GM18508 (cell line): Measurements from ENCODE around the gene PIK3C2G.
"Not testable (repeated sequence)": the region's sequence is repeated elsewhere in the genome, so short reads cannot be mapped to it uniquely, and the experiment has no call there.

ENCODE experiments used
- ATAC-seq: cut with Tn5 transposase; IDR thresholded peaks from one replicate; pipeline ENCODE4 v1.9.1; 2021; ENCODE audit warnings: moderate number of reproducible peaks; ENCODE audit not compliant: insufficient read depth, unreplicated experiment

Gene PIK3C2G

DNA sequence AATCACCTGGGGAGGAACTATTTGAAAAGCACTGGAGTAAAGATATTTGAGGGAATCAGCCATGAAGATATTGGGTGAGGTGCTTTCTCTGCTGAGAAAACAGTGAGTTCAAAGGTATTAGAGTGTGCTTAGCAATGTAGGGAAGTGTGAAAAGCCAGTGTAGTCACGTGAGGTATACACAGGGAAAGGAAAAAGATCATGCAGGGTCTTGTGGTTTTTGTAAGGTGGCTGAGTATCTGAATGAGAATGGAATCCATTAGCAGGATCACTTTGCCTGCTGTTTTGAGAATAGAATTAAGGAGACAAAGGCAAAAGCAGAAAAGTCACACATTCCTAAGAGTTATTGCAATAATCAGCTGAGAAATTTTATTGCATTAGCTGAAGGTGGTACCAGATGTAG, 193.0 kb downstream of the PIK3C2G start:
- no peak for ATAC-seq

DNA sequence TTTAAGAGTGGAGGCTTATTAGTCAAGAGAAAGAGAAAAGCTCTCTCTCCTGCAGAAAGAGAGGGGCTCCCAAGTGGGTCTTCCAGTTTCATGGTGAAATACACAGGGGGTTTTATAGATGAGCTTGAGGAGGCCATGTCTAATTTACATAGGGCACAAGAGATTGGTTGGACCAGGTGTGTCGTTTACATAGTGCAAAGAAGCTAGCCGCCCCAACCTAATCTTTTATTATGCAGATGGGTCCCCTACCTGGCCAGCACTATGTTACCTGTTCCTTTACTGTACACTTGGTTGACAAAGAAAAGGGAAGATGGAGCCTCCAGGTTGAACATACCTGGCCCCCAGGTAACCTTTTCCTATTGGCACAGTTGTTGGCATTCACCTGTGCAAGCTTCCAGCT, 195.0 kb downstream of the PIK3C2G start:
- no peak for ATAC-seq

GRCh38 chr12:18457362-18457761, 196.0 kb downstream of the PIK3C2G start:
- no peak for ATAC-seq

GRCh38 chr12:18461758-18462157, 200.4 kb downstream of the PIK3C2G start:
- no peak for ATAC-seq

DNA sequence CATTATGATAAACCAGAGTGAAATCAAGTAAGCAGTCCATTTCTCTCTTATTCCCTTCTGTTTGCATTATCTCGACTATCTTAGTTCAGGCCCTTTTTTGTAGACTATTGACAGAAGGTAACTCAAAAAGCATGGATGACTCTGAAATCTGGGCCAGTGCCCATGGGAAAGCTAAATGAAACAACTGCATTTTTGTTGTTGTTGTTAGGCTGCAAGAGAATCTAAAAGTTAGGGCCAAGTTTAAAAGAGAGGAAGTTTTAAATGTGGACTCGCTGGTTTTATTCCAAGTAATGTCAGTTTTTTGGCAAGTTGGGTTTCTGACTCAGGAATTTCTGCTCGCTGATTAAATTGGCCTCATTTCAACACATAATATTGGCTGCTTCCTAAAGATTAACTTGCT, 201.1 kb downstream of the PIK3C2G start:
- ATAC-seq, result no peak

DNA sequence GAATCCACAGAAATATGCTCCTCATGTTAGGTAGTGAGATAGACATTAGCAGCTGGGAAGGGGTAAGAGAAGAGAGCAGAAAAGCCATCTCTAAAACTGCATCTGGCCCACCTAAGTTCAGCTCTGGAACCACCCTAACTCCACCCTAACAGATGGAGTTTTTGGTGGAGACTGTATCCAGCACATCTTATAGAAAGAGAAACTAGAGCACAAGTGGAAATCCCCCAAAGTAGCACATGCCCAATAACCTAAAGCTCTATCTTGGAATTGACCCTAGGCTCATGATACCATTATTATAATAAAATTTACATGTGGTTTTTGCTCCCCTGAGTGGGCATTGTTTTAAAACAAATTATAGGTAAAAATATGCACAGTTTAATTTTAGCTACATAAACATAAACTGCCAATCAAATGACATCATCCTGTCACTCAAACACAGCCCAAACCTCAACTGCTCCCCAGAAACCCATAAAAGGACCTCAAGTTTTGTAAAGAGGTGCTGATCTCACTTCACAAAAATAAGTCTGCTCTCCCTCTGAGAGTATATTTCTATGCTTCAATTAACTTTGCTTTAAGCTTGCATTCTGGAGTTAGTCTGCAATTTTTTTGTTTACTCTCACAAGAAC, 206.4 kb downstream of the PIK3C2G start:
- no peak for ATAC-seq

- ATAC-seq, result no peak
These were observed 207.1 kb downstream of the PIK3C2G start for GRCh38 chr12:18468246-18469075.

DNA sequence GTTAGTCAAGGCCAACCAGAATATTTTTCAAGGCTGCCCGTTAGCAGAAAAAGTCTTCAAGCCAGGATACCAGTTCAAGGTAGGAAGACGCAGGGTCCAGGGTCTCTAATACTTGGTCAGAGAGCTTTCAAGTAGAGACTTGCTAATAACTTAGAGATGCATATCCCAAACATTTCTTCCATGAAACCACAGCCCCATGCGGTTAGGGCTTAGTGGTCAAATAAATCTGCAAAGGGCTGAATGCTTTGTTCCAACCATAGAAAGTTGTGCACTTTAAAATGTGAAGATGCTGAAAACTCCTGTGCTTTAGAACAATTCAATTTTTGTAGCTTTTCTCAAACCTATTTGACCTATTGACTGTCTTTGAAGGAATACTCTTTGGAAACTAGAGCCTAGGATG, 208.9 kb downstream of the PIK3C2G start:
- no peak for ATAC-seq

DNA sequence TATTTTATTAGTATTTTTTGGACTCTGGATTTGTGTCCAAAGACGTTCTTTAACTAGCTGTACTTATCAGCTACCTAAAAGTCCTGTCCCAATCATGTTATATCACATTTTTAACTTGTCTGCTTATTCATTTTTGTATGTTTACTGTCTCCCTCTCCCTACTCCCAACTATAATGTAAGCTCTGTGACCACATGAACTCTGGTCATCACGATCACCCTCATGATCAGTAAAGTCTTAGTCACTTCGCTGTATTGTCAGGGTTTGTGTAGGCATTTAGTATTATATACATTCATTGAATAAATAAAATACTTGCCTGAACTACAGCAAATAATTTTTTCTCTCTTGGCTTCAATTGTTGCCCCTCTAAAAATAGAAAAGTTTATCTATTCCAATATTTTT, 211.0 kb downstream of the PIK3C2G start:
- no peak for ATAC-seq

DNA sequence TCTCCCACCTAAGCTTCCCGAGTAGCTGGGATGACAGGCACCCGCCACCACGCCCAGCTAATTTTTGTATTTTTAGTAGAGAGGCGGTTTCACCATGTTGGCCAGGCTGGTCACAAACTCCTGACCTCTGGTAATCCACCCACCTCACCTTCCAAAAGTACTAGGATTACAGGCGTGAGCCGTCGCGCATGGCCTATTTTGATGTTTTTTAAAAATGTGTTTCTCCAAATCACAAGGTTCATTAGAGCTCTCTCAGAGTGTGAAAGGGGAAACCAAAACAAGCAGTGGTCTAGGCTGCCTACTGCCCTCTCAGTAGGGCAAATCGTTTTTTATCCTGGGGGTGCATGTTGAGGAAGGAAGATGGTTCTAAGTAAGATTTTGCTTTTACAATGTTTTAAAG, 211.5 kb downstream of the PIK3C2G start:
- ATAC-seq, result no peak

DNA sequence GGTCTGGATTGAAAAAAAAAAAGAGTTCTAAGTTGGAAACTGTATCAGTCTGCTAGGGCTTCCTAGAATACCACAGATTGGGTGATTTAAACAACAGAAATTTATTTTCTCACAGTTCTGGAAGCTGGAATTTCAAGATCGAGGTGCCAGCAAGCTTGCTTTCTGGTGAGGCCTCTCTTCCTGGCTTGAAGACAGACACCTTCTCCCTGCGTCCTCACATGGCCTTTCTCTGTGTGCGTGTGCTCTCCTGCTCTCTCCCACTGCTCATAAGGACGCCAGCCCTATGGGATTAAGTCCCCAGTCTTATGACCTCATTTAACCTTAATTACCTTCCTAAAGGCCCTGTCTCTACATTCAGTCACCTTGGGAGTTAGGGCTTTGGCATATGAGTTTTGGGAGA, 215.5 kb downstream of the PIK3C2G start:
- no peak for ATAC-seq

DNA sequence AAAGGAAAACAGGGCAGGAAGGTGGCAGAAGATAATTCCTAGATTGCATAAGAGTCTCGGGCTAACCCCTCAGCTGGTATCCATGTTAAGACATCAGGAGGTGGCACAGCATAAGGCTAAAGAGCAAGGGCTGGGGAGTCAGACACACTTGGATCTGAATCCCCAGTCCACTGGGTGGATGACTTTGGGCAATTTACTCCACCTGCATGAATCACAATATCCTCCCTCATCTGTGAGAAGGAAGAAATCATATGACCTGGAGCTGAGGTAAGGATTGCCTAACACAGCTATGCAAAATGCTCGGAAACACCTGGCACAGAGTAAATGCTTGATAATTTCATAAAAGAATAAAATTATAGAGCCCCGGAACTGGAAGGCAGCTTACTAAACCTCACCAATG, 217.9 kb downstream of the PIK3C2G start:
- no peak for ATAC-seq

GRCh38 chr12:18482601-18483120, 221.3 kb downstream of the PIK3C2G start:
- no peak for ATAC-seq

- no peak for ATAC-seq
These were observed 222.5 kb downstream of the PIK3C2G start for GRCh38 chr12:18483698-18484325.

- no peak for ATAC-seq
These were observed 224.7 kb downstream of the PIK3C2G start for GRCh38 chr12:18486036-18486435.

GRCh38 chr12:18487509-18487908, 226.2 kb downstream of the PIK3C2G start:
- ATAC-seq, result no peak

- no peak for ATAC-seq
These were observed 231.2 kb downstream of the PIK3C2G start for GRCh38 chr12:18492372-18493025.

GRCh38 chr12:18496156-18496555, 234.8 kb downstream of the PIK3C2G start:
- ATAC-seq, result no peak

- not testable (repeated sequence) for ATAC-seq
These were observed 238.8 kb downstream of the PIK3C2G start for GRCh38 chr12:18500160-18500574.

DNA sequence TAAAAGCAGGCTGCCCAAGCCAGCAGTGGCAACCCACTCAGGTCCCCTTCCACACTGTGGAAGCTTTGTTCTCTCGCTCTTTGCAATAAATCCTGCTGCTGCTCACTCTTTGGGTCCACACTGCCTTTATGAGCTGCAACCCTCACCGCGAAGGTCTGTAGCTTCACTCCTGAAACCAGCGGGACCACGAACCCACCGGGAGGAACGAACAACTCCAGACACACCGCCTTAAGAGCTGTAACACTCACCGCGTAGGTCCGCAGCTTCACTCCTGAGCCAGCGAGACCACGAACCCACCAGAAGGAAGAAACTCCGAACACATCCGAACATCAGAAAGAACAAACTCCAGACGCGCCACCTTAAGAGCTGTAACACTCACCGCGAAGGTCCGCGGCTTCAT, 239.4 kb downstream of the PIK3C2G start:
- ATAC-seq, result not testable (repeated sequence)
